Kidney tubule cell (primary cell): ENCODE results near the gene STARD6.
"Not testable (repeated sequence)": the region's sequence is repeated elsewhere in the genome, so short reads cannot be mapped to it uniquely, and the experiment has no call there.

Experiments
- DNase-seq: peaks from one replicate; pipeline ENCODE4 v3.0.0-alpha.2; 2018; ENCODE audit warnings: low spot score

Gene STARD6, protein sequence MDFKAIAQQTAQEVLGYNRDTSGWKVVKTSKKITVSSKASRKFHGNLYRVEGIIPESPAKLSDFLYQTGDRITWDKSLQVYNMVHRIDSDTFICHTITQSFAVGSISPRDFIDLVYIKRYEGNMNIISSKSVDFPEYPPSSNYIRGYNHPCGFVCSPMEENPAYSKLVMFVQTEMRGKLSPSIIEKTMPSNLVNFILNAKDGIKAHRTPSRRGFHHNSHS

DNA sequence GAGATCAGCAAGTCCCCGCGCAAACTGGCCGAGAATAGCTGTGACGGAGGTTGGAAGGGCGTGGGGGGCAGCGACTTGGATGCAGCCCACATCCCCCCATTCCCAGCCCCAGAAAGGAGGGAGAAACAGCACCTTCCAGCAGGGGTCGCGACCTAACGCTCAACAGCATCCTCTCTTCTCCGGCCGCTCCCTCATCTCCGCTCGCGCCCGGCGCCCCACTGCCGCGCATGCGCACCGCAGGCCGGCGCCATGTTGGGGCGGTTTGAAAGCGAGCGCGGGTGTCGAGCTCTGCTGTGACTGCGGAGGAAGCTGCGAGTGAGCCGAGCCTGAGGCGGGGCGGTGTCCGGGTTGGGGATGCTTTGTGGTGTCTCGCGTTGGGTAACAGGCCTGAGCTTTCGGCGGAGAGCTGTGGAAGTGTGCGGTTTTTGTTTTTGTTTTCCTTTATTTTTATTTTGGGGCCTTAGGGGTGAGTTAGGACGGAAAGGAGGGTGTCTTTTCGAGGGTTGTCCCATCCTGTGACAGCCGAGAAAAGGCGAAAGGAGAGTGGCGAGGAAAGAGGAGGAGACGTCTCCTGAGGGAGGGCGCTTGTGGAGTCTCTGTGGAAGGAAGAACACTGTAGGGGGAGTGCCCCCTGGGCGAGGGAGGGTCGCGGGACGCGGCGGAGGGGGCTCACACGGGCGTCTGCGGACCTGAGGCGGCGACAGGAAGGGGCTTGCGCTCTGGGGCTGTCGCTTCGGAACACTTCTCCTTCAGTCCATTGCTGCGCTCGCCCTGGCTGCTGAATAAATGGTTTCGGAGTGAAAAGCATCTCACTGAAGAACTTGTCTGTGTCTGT, at the start of gene STARD6, which contains the start of gene C18orf54:
STARD6 (minus strand) TSS at position 199 of the 835 bp plus-strand sequence. CDS start 3,285 bp downstream, outside the sequence.
C18orf54 (plus strand) TSS at position 247 of the 835 bp plus-strand sequence. CDS start 2,667 bp downstream, outside the sequence.
- DNase-seq: peak; percentile 94

DNA sequence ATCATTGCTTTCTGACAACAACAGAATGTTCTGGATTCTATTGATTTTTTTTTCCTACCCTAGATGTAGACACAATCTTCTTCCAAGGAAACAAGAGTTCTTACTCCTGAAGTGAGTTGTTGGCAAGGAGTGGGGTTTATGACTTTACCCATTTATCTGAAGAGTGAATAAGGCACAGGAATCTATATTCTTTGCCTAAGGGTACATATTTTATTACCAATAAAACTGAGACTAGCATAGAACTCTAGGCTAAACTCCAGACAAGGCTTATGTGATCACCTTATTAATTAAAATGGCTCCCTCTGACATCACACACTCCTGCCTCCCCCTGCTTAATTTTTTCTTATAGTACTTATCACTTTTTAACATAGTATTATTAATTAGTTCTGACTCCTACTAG, 47.6 kb upstream of the STARD6 start:
- no peak for DNase-seq

DNA sequence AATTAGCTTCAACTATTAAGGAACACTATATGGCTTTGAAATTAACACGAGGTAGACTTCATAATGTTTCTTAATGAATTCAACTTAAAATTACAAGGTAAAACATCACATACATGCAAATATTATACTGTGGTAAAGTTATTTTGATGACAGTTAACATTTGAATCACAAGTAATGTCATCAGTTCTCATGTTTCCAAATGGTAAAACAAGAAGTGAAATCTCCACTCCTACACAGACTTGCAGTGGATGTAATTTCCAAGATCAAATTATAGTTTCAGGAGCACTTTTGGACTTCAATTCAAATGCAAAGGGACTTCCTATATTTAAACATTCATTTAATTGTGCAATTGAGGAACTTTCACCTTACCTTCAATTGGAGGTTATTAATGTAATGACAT, 39.1 kb upstream of the STARD6 start:
- no peak for DNase-seq

DNA sequence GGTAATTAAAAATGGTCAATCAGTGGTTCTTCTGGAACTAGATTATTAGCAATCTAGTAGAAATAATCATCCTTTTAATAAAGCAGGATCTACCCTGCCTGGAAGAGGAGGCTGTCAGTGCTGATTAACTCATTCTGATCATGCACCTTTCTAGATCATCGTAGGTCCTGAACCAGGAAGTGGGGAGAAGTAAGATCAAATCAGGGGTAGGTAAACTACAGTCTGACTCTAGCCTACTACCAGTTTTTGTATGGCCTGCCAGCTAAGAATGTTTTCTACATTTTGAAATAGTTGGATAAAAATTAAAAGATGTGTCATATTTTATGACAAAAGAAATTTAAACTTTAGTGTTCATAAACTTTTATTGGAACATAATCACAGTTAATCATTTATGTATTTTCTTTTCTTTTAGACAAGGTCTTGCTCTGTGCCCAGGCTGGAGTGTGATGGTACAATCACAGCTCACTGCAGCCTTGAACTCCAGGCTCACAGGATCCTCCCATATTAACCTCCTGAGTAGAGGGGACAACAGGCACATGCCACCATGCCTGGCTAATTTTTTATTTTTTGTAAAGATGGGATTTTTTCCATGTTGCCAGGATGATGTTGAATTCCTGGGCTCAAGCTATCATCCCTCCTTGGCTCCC, 36.1 kb upstream of the STARD6 start:
- DNase-seq: no peak

DNA sequence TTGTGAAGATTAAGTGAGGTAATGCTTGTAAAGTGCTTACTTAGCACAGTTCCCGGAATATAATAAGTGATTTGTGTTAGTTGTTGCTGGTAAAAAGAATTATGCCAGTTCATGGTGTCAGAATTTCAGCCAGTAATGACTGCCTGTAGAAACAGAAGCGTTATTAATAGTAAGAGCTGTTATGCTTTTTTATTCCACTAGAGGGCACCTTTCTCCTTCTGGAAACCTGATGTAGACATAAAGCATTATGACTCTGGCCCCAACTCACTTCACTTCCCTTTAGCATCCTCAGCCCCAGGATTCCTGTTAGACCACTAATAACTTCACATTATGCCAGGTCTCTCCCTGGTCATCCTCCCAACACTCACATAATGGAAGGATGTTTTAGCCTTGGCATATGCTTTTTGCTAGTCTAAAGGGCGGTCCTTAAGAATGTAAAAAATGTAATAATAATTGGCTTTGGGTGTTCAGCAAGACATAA, 34.9 kb upstream of the STARD6 start:
- DNase-seq: peak; percentile 81

DNA sequence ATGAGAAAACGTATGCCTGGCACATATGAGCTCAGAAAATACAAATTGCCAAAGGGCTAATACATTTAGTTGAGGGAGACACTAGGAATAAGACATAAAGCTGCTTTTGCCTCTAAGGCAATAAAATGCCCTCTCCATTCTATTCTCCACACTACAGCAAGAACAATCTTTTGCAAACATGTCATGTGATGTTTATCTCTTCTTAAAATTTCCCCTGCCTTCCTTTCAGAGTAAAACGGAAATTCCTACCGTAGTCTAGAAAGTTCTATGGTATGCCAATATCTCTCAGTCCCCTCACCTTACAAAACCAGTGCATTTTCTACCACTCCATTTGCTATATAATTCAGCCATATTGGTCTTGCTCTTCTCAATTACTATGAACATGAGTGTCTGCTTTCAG, 33.2 kb upstream of the STARD6 start:
- no peak for DNase-seq

DNA sequence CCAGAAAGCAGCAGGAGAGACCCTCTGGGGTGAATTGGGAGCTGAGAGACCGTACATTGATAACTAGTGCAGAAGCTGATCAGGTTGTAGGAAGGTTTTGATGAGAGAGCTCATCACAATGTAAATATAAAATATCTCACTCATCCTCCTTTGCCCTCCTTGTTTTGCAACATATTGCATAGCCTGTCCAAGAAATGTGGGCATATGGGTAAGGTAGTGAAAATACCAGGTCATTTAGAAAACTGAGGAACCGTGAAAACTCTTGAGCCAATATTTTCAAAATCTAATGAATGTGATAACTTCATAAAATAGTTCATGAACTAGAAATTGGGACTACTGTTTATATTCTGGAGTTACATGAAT, 31.5 kb upstream of the STARD6 start:
- DNase-seq: no peak

DNA sequence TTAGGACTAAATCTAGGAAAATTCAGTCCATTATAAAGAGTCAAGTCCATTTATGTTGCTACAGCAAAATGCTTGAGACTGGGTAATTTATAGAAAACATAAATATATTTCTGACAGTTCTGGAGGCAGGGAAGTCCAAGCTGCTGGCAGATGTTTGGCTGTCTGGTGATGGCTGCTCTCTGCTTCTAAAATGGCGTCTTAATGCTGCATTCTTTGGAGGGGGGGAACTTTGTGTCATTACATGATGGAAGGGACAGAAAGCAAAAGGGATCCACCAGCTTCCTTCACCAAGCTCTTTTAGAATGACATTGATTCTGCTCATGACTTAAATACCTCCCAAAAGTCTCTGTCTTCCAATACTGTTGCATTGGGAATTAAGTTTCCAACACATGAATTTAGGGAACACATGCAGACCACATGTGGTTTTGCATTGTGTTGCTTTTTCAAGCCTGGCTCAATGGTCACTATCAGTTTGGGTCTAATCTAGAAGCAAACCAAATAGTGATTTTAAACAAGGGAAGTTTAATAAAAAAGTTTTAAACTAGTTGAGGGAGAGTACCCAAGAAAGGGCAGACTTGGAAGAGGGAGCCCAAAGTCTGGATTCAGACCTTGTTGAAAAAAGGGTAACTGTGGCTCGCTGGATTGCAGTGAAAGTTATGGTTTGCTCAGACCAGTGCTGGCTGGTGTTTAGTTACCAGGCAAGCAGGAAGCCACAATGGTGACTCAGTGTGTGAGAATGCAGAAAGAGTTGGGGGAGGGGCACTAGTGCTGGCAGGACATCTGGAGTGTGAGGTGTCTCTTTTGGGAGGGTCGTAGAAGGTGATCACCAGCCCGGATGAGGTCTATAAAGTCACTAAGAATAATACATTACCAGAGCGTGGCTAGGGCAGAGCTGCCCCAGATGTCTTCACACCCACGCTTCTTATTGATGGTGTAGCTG, 30.8 kb upstream of the STARD6 start:
- DNase-seq: peak; percentile 93

DNA sequence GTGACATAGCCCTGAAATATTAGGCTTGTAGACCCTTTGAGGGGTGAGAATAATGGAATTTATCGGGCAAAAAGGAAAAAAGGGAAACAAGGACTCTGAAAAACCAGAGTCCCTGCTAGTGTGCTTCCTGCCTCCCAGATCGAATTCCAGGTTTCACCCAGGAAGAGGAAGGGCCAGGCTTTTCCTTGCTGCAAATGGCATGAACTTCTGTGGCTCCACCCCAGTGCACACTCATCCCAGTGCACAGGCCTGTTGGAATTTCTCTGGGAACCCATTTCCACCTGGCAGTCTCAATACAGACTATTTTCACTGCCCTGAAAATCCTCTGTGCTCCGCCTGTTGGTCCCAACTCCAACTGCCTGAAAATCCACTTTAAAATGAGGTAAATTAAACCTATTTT, 30.0 kb upstream of the STARD6 start:
- DNase-seq: peak; percentile 67

DNA sequence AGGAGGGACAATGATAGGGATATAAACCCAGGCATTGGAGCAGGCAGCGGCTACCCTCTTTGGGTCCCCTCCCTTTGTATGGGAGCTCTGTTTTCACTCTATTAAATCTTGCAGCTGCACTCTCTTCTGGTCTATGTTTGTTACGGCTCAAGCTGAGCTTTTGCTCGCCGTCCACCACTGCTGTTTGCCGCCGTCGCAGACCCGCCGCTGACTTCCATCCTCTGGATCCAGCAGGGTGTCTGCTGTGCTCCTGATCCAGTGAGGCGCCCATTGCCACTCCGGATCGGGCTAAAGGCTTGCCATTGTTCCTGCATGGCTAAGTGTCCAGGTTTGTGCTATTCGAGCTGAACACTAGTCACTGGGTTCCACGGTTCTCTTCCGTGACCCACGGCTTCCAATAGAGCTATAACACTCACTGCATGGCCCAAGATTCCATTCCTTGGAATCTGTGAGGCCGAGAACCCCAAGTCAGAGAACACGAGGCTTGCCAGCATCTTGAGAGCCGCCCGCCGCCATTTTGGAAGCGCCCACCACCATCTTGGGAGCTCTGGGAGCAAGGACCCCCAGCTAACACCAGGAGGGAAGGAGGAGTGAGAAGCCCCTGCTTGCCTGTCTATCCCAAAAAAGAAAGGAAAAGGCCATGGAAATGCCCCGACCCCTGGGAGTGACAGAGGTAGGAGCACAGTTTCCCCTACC, 29.3 kb upstream of the STARD6 start:
- DNase-seq: not testable (repeated sequence)

DNA sequence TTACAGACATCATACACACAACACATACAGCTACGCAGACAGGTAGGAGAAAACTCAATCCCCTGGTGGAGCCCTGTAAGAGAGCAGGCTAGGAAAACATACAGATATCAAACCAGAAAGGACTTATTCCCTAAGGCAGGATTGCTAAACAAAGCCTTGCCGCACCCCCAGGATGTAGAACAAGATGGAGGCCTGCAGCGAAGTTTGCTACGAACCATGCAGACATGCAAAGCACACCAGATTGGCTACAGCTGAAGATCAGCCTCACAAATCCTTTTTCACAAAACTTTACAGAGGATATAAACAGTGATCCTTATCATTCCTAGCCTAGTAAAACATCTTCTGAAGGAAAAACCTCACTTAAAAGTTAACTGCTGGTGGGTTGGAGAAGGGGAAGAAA, 28.4 kb upstream of the STARD6 start:
- no peak for DNase-seq

DNA sequence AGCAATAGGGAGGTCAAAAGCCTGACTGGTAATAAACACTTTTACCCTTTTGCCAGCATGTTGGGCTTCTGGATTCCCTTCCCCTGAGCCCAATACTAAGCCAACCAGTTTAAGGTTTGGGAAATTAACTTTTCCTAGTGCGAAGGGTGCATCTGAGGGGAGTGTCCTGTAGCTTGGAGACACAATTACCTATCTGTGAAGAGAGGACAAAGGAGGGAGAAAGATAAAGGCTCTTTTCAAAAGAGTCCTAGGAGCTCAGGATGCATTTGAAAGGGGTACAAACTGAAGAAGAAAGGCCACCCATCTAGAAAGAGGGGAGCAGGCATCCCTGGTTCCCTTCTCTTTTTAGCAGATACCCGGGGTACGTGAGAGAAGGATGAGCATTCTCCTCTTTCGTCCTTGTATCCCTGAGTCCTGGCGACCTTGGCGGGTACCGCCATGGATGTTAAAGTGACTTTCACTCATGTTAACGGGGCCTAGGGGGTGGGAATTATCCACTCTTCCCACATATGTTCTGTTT, 25.1 kb upstream of the STARD6 start:
- no peak for DNase-seq

DNA sequence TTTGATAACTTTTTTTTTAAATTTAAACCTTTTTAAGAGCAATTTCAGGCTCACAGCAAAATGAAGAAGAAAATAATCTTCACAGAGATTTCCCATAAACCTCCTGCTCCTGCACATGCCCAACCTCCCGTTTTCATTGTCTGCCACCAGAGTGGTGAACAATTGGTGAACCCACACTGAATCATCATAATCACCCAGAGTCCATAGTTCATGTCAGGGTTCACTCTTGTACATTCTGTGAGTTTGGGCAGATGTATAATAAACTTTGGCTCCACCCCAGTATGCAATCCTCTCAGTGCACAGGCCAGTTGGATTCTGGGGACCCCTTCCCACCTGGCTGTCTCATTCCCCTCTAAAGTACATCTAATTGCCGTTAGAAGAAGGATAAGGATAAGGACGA, 24.4 kb upstream of the STARD6 start:
- DNase-seq: no peak

DNA sequence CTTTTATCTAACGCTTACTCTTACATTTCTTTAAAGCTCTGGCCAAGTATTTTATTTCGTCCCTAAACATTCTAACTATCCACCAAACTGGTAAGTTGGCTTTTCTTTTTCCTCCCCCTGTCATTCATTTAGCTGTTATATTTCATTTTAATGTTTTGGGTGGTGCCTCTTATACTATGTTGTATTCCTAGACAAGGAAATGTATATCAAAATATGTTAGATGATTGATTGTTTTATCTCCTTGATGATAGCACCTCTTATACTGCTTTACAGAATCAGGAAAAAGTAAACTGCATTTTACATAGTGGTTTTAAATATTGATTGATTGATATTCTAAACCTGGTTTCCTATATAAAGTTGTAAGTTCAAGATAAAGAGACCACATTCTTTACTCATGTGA, 24.0 kb upstream of the STARD6 start:
- no peak for DNase-seq

DNA sequence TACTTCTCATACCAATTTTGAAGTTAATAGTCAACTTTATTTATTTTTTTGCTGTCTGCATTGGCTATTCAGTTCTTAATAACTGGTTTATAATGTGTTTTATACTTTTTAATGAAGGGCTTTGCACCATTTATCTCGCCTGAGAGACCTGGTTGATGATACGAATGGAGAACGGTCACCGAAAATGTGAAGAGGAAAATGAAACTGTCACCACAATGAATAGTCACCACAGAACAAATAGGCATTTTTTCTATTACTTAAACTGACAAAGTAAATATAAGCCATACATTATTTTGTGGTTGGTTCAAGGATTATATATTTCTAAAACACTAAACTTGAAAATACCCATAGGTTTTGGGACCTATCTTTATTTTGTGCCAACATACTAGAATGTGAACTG, 20.4 kb upstream of the STARD6 start:
- no peak for DNase-seq

DNA sequence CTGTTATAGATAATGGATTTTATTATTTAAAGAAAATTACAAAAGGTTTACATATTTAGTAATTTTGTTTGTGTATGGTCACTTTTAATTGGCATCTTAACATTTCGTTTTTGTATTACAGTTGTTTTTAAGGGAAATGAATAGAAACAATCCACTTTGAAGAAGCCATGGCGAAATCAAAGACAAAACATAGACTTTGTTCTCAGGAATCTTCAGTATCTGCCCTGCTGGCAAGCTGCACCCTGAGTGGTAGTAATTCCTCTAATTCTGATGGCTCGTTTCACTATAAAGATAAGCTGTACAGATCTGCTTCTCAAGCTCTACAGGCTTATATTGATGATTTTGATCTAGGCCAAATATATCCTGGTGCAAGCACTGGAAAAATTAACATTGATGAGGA, 2.7 kb upstream of the STARD6 start:
- no peak for DNase-seq

DNA sequence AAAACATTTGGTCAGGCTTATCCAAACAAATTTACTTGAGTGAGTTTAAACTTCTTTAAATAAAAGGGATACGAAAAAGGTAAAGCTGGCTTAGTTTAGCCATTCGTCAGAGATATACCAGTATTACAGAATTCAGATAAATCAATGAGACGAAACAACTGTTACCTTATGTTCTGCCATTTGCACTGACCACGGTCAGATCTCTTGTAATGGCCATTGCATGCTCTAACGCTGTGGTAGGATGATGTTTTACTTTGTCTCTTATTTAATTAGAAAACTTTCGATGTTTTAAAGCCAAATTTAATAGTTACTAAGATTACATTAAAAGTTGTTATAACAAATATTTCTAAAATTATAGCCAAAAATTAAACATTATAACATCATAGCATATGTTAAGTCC, 1.6 kb upstream of the STARD6 start:
- DNase-seq: no peak

DNA sequence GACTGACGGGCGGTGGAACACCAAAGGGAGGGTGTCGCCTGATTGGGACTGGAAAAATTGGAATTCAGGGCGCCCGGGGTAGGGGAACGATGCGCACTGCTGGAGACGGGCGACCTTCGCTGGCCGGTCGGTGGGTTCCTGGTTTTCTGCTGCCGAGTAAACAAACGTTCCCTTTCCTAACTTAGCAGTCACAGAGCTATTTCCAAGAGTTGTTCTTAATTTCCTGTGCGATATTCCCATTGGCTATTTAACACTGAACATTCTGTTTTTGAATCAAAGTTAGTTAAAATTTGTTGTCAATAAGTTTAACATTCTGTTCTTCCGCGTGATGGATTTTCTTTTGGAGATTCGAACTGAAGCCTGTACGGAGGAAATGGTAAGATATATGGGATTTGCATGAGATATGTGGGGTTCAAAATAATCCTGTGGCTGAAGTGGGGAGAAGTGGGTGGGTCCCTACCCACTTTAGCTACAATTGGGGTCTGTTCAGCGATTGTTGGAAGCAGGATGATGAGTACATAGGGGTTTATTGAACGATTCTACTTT, 910 bp upstream of the STARD6 start:
- peak; percentile 37 for DNase-seq

DNA sequence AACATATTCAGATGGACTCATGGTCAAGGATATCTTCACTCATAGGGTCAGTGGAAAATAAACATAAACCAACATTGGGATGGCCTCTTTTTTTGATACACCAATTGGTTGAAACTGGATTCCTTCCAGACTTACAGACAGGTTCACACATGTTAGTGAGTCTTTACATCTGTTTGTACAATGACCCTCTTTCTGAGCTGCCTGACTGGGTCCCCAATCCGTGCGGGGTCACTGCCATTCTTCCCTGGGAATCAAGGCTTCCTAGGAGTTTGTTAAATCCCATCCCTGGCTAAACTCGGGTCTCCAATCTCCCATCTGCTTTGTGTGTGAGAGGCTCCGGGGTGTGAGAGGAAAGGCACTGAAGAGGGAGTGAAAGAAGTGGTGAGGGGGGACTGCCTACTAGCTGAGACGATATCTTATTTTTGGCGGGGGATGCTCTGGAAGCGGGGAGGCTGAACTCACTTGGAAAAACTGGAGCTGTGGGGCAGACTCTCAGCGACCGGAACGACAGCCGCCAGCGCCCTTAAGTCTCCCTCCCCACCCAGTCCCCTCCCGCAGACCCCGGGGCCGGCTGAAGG, 487 bp downstream of the STARD6 start:
- no peak for DNase-seq

DNA sequence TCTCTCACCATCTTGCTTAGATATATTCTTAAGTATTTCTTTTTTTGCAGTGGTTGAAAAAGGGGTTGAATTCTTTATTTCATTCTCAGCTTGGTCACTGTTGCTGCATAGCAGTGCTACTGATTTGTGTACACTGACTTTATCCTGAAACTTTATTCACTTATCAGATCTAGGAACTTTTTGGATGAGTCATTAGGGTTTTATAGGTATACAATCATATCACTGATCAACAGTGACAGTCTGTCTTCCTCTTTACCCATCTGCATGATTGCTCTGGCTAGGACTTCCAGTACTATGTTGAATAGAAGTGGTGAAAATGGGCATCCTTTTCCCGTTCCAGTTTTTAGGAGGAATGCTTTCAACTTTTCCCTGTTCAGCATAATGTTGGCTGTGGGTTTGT, 6.5 kb downstream of the STARD6 start:
- DNase-seq: no peak
